ENCODE data around the gene CFD. TPM values are rescaled to one million over a fixed set of nuclear protein-coding genes. Genes with fewer than 3 reads are reported as not detected.
A peak's percentile ranks its signal among the peaks of the same experiment; 100 is the strongest.

CFD gene
- total RNA-seq, 2 donors from 2014 or later, result 134 to 825 TPM

DNA sequence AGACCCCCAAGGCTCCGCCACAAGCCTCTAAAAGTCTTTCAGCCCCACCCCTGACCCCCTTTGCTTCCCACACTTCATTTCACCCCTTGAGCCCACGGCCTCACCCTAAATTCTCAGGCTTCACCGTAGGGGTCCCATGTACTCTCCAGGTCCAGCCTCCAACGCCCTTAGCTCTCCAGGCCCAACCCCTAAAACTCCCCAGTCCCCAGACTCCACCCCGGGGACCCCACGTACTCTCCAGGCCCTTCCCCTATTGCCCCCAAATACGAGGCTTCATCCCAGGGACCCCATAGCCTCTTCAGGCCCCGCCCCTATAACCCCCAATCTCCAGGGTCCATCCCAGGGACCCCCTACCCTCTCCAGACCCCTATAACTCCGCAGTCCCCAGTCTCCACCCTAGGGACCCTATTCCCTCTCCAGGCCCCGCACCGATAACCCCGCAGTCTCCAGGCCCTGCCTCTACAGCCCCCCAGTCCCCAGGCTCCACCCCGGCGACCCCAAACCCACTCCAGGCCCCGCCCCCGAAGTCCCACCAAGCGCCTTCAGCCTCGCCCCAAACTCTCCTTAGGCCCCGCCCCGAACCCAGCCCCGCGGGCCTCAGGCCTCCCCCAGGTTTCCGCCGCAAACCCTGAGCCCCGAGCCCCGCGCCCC lies 32.9 kb downstream of the CFD start:
- ATAC-seq (no peak), DNase-seq (peak in 1 of 4 donors; percentile 43)
- peaks cover 0 to 4% of the 10 kb centered on the region in 2 donors for H3K36me3 ChIP-seq (replicated peaks in 1 of 2; ENCODE audit: insufficient read depth in 1 of 2, low read depth in 2 of 2)
- TF ChIP-seq, protein P1, sequence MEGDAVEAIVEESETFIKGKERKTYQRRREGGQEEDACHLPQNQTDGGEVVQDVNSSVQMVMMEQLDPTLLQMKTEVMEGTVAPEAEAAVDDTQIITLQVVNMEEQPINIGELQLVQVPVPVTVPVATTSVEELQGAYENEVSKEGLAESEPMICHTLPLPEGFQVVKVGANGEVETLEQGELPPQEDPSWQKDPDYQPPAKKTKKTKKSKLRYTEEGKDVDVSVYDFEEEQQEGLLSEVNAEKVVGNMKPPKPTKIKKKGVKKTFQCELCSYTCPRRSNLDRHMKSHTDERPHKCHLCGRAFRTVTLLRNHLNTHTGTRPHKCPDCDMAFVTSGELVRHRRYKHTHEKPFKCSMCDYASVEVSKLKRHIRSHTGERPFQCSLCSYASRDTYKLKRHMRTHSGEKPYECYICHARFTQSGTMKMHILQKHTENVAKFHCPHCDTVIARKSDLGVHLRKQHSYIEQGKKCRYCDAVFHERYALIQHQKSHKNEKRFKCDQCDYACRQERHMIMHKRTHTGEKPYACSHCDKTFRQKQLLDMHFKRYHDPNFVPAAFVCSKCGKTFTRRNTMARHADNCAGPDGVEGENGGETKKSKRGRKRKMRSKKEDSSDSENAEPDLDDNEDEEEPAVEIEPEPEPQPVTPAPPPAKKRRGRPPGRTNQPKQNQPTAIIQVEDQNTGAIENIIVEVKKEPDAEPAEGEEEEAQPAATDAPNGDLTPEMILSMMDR (IDR thresholded peaks at IDR 0.05), result no peak
- no peak for TF ChIP-seq POLR2A (IDR thresholded peaks at IDR 0.05)
- peaks cover 13% of the 10 kb centered on the region for H3K4me1 ChIP-seq
- no peaks in the 10 kb centered on the region for H3K9me3 ChIP-seq
- intact Hi-C loops (cut with DNase I), result no loop called here
- peak overlapping the region; percentile 67 to 81 for H3K4me3 ChIP-seq
- H3K27me3 ChIP-seq, result no peaks in the 10 kb centered on the region
- WGBS, 2 donors, result 2 to 3% methylated on average over 18 to 23 of the region's 27 CpGs
- H3K27ac ChIP-seq, result peak overlapping the region; percentile 88 to 98 (median 96)

DNA sequence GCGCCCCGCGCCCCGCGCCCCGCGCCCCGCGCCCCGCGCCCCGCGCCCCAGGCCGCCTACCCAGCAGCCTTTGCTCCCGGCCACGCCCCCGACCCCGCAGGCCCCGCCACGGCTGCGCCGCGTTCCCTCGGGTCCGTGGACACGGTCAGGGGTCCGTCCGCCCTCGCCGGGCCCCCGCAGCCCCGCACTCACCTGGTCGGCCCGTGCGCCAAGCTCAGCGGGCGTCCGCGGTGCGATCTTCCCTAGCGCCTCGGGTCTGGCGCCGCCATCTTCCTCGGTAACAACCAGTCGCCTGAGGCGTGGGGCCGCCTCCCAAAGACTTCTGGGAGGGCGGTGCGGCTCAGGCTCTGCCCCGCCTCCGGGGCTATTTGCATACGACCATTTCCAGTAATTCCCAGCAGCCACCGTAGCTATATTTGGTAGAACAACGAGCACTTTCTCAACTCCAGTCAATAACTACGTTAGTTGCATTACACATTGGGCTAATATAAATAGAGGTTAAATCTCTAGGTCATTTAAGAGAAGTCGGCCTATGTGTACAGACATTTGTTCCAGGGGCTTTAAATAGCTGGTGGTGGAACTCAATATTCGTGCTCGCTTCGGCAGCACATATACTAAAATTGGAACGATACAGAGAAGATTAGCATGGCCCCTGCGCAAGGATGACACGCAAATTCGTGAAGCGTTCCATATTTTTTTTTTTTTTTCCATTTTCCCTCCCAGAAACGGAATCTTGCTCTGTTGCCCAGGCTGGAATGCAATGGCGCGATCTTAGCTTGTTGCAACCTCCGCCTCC lies 33.6 kb downstream of the CFD start, which contains the start of the genes MED16 and RNU6-9:
TSS of gene MED16 (minus strand) at position 294 of the 796 bp plus-strand sequence. CDS start 2,056 bp downstream, outside the sequence.
TSS of gene RNU6-9 (plus strand) at position 591 of the 796 bp plus-strand sequence.
- TF ChIP-seq, protein P1 (IDR thresholded peaks at IDR 0.05), result peak in 1 of 7 experiments; percentile 3
- TF ChIP-seq POLR2A (IDR thresholded peaks at IDR 0.05), result peak; percentile 62 to 70 (median 69)
- H3K9me3 ChIP-seq, result no peaks in the 10 kb centered on the region
- DNase-seq (peak; percentile 93 to 96 (median 96)), ATAC-seq (peak; percentile 95)
- peaks cover 0 to 4% of the 10 kb centered on the region in 2 donors for H3K36me3 ChIP-seq (replicated peaks in 1 of 2; ENCODE audit: insufficient read depth in 1 of 2, low read depth in 2 of 2)
- intact Hi-C loops (cut with DNase I), result no loop called here
- peaks cover 13% of the 10 kb centered on the region for H3K4me1 ChIP-seq
- peak within 1 kb of the TSS; percentile 67 to 81 for H3K4me3 ChIP-seq
- H3K27me3 ChIP-seq, result no peaks in the 10 kb centered on the region
- H3K27ac ChIP-seq, result peak within 1 kb of the TSS; percentile 88 to 98 (median 96)
- WGBS, 2 donors, result 1 to 2% methylated on average over 22 to 55 of the region's 69 CpGs

DNA sequence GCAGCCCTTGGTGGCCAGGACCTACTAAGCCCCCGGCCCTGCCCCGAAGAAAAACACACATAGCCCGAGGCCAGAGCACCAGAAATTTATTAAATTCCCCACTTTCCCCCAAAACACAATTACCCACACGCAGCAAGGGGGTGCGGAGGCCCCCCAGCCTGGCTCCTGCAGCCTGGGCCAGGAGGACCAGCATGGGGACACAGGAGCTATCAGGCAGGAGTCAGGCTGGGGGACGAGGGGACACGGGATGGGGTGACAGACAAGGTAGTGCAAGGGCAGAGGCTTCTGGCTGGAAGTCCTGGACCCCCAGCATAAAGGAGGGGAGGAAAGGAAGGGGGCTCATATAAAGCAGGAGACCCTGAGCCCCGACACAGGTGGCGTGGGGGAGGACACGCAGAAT lies 37.0 kb downstream of the CFD start:
- Histone ChIP-seq H3K9me3 (no peaks in the 10 kb centered on the region), H3K4me3 (no peak overlapping the region), H3K36me3 (replicated peaks in 1 of 2; ENCODE audit: insufficient read depth in 1 of 2, low read depth in 2 of 2) (peaks cover 0 to 4% of the 10 kb centered on the region in 2 donors), H3K27ac (no peak overlapping the region), H3K4me1 (peaks cover 5% of the 10 kb centered on the region), H3K27me3 (no peaks in the 10 kb centered on the region)
- DNase-seq (no peak), ATAC-seq (no peak)
- 97 to 98% methylated on average over 10 of the region's 10 CpGs for WGBS, 2 donors
- intact Hi-C loops (cut with DNase I), result no loop called here
- TF ChIP-seq POLR2A (IDR thresholded peaks at IDR 0.05), result no peak
- TF ChIP-seq, protein P1 (IDR thresholded peaks at IDR 0.05), result no peak

DNA sequence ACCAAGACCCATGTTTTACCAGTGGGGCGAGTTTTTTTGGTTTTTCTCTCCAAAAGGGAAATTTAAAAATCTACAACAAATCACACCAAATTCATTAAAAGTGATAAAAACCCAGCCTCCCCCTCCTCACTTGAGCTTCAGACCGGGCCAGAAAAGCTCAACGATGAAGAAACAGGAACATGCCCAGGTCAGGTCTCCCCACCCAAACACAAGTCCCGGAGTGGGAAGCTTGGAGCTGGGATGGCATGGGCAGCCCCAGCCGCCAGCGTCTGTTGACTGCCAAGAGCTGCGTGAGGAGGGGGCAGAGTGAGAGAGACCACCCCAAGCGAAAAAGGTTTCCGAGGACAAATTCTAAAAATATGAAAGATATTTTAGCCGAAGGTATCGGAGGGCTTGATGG lies 37.5 kb downstream of the CFD start:
- Histone ChIP-seq H3K36me3 (replicated peaks in 1 of 2; ENCODE audit: insufficient read depth in 1 of 2, low read depth in 2 of 2) (peaks cover 0 to 4% of the 10 kb centered on the region in 2 donors), H3K4me3 (no peak overlapping the region), H3K27me3 (no peaks in the 10 kb centered on the region), H3K27ac (no peak overlapping the region), H3K9me3 (no peaks in the 10 kb centered on the region), H3K4me1 (peaks cover 4% of the 10 kb centered on the region)
- intact Hi-C loops (cut with DNase I), result no loop called here
- no peak for ATAC-seq
- DNase-seq, result no peak
- WGBS, 2 donors, result 87 to 95% methylated on average over 11 of the region's 11 CpGs
- TF ChIP-seq, protein P1 (IDR thresholded peaks at IDR 0.05), result no peak
- no peak for TF ChIP-seq POLR2A (IDR thresholded peaks at IDR 0.05)

All from body of pancreas (tissue), 4 donors.